ENCODE data around the gene RAX2.

The RAX2 gene

GRCh38 chr19:3723110-3723488, 48.9 kb downstream of the RAX2 start:
- no peak for TF ChIP-seq CTCF (conservative IDR thresholded peaks at IDR 0.05; ENCODE audit: low read depth)
- ChIA-PET CTCF (no interaction called here), POLR2A (ENCODE audit: low non-redundant PET) (no interaction called here)
- no peak for DNase-seq (ENCODE audit: low spot score)
- H3K27ac ChIP-seq = no peak overlapping the region

GRCh38 chr19:3722443-3723109, 49.5 kb downstream of the RAX2 start:
- TF ChIP-seq CTCF (conservative IDR thresholded peaks at IDR 0.05; ENCODE audit: low read depth) = no peak
- no peak for DNase-seq (ENCODE audit: low spot score)
- ChIA-PET POLR2A (ENCODE audit: low non-redundant PET) (no interaction called here), CTCF (interaction anchor here (0.6 to 1.0 kb wide), 3 partner anchors 12 to 66 kb away, joined by 3 to 4 read pairs (median 4); no protein-coding TSS in a partner anchor)
- no peak overlapping the region for H3K27ac ChIP-seq

GRCh38 chr19:3721887-3722442, 50.1 kb downstream of the RAX2 start:
- ChIA-PET CTCF (interaction anchor here (0.6 to 1.0 kb wide), 4 partner anchors 12 to 320 kb away, joined by 3 to 4 read pairs (median 4); no protein-coding TSS in a partner anchor), POLR2A (ENCODE audit: low non-redundant PET) (no interaction called here)
- no peak overlapping the region for H3K27ac ChIP-seq
- no peak for DNase-seq (ENCODE audit: low spot score)
- no peak for TF ChIP-seq CTCF (conservative IDR thresholded peaks at IDR 0.05; ENCODE audit: low read depth)

- DNase-seq (ENCODE audit: low spot score) = peak; percentile 82
- ChIA-PET POLR2A (ENCODE audit: low non-redundant PET) (no interaction called here), CTCF (interaction anchor here (0.6 to 1.0 kb wide), 4 partner anchors 18 to 321 kb away, joined by 3 to 6 read pairs (median 4); no protein-coding TSS in a partner anchor)
- TF ChIP-seq CTCF (conservative IDR thresholded peaks at IDR 0.05; ENCODE audit: low read depth) = no peak
- H3K27ac ChIP-seq = no peak overlapping the region
Observed at GRCh38 chr19:3721131-3721886, 50.7 kb downstream of the RAX2 start.

- no peak for TF ChIP-seq CTCF (conservative IDR thresholded peaks at IDR 0.05; ENCODE audit: low read depth)
- ChIA-PET POLR2A (ENCODE audit: low non-redundant PET) (no interaction called here), CTCF (interaction anchor here (0.9 kb wide), 1 partner anchor 10 kb away, joined by 3 read pairs; no protein-coding TSS in a partner anchor)
- H3K27ac ChIP-seq = no peak overlapping the region
- no peak for DNase-seq (ENCODE audit: low spot score)
Observed at GRCh38 chr19:3720349-3720917, 51.6 kb downstream of the RAX2 start.

GRCh38 chr19:3719868-3720267, 52.2 kb downstream of the RAX2 start:
- no peak overlapping the region for H3K27ac ChIP-seq
- POLR2A ChIA-PET (ENCODE audit: low non-redundant PET) = no interaction called here
- no peak for TF ChIP-seq CTCF (conservative IDR thresholded peaks at IDR 0.05; ENCODE audit: low read depth)
- CTCF ChIA-PET = interaction anchor here (0.6 to 0.9 kb wide), 2 partner anchors 9 to 71 kb away, joined by 3 read pairs; no protein-coding TSS in a partner anchor
- DNase-seq (ENCODE audit: low spot score) = no peak
